Nucleus accumbens (tissue), 56 donors: ENCODE measurements around the gene LRIT2.

Experiments used
- DNase-seq, 56 donors: peaks; one replicate each; lab custom pipeline; 2025; lab: John Stamatoyannopoulos, UW

LRIT2 gene

GRCh38 chr10:84212014-84212413 lies 13.3 kb downstream of the LRIT2 start:
- no peak for DNase-seq

- no peak for DNase-seq
These were observed 13.8 kb downstream of the LRIT2 start for GRCh38 chr10:84211566-84211965.

GRCh38 chr10:84208023-84208422 lies 17.3 kb downstream of the LRIT2 start:
- no peak for DNase-seq

GRCh38 chr10:84205853-84206525 lies 19.4 kb downstream of the LRIT2 start:
- DNase-seq = no peak

- peak in 47 of 56 donors; percentile 8 to 85 (median 43) for DNase-seq
These were observed 20.1 kb downstream of the LRIT2 start for GRCh38 chr10:84205049-84205852.

GRCh38 chr10:84204610-84205009 lies 20.7 kb downstream of the LRIT2 start:
- DNase-seq = no peak

- no peak for DNase-seq
These were observed 21.2 kb downstream of the LRIT2 start for GRCh38 chr10:84204122-84204521.

- no peak for DNase-seq
These were observed 23.0 kb downstream of the LRIT2 start for GRCh38 chr10:84202349-84202748.

- no peak for DNase-seq
These were observed 23.7 kb downstream of the LRIT2 start for GRCh38 chr10:84201682-84202081.

GRCh38 chr10:84201244-84201606 lies 24.1 kb downstream of the LRIT2 start:
- DNase-seq = no peak

- no peak for DNase-seq
These were observed 24.7 kb downstream of the LRIT2 start for GRCh38 chr10:84200537-84201243.

- no peak for DNase-seq
These were observed 27.0 kb downstream of the LRIT2 start for GRCh38 chr10:84198206-84198915.

GRCh38 chr10:84197643-84198042 lies 27.7 kb downstream of the LRIT2 start:
- no peak for DNase-seq

- DNase-seq = peak in 15 of 56 donors; percentile 11 to 56 (median 23)
These were observed 28.4 kb downstream of the LRIT2 start for GRCh38 chr10:84196941-84197340.

- DNase-seq = no peak
These were observed 29.3 kb downstream of the LRIT2 start for GRCh38 chr10:84196083-84196482.

GRCh38 chr10:84195044-84195830 lies 30.1 kb downstream of the LRIT2 start:
- no peak for DNase-seq

GRCh38 chr10:84194424-84195043 lies 30.8 kb downstream of the LRIT2 start, which contains the start of gene CDHR1:
CDHR1 (plus strand) TSS chr10:84194537; CDS start chr10:84194761, 224 bp downstream.
- DNase-seq = peak in 26 of 56 donors; percentile 9 to 64 (median 30)

- no peak for DNase-seq
These were observed 31.4 kb downstream of the LRIT2 start for GRCh38 chr10:84193846-84194423.

- DNase-seq = no peak
These were observed 32.0 kb downstream of the LRIT2 start for GRCh38 chr10:84193327-84193726.
